NCI-H2227 treated with DMSO at 0.1 percent for 48 hours (cell line): ENCODE measurements around the gene MATN1.
"Not testable (repeated sequence)": the region's sequence is repeated elsewhere in the genome, so short reads cannot be mapped to it uniquely, and the experiment has no call there.

Source experiments
- DNase-seq: peaks from one replicate; lab custom pipeline; 2025; lab: John Stamatoyannopoulos, UW

The MATN1 gene, protein sequence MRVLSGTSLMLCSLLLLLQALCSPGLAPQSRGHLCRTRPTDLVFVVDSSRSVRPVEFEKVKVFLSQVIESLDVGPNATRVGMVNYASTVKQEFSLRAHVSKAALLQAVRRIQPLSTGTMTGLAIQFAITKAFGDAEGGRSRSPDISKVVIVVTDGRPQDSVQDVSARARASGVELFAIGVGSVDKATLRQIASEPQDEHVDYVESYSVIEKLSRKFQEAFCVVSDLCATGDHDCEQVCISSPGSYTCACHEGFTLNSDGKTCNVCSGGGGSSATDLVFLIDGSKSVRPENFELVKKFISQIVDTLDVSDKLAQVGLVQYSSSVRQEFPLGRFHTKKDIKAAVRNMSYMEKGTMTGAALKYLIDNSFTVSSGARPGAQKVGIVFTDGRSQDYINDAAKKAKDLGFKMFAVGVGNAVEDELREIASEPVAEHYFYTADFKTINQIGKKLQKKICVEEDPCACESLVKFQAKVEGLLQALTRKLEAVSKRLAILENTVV

DNA sequence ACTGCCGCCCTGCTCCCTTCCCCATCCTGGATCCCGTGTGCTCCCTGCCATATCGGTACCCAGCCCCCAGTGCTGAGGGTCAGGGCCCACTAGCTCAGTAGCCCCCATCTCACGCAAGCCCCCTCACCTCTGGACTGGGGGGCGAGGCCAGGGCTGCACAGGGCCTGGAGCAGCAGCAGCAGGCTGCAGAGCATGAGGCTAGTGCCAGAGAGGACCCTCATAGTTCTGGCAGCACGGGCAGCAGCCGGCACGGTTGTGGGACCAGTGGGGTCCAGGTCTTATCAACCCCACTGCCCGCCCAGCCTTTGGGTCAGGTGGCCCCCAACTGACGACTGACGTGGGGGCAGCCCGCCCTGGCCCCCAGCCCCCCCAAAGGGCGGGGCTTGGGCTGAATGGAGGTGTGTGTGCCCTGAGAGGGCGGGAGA is at the start of gene MATN1:
Gene MATN1, minus strand, starts transcription at position 255 of the 425 bp plus-strand sequence. Its CDS starts 34 bp downstream, at position 221.
- DNase-seq: no peak

DNA sequence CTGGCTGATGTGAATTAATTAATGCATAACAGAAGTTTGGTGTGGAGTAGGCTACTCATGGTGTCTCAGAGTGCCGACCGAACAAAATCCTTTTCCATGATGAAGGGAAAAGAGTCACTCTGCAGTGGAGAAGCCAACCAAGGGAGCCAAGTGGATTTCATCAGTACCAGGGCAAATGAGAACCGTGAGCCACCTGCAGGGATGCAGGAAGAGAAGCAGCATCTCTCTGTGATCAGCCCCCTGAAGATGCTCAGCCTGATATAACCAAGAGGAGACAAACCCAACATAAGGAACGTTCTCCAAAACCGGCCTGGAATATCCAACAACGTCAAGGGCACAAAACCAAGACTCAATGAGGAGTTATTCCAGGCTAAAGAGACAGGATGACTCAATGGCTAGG is 47.6 kb upstream of the MATN1 start:
- no peak for DNase-seq

DNA sequence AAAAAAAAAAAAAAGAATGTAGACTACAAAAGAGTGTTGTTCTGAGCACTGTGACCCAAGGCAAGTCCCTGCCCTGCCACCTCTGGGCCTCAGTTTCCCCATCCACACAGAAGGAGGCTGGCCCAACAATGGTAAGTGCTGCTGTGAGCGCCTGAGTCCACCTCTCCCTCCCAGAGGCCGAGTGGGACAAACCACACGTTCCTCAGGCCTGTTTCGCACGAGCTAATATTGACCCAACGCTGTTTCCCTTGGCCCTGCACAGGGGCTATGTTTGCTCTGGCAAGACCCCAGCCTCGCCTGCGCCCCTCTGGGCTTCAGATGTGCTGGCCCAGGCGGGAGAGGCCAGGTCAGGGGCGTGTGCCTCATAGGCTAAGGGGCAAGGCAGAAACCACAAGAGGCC is 46.8 kb upstream of the MATN1 start:
- no peak for DNase-seq

DNA sequence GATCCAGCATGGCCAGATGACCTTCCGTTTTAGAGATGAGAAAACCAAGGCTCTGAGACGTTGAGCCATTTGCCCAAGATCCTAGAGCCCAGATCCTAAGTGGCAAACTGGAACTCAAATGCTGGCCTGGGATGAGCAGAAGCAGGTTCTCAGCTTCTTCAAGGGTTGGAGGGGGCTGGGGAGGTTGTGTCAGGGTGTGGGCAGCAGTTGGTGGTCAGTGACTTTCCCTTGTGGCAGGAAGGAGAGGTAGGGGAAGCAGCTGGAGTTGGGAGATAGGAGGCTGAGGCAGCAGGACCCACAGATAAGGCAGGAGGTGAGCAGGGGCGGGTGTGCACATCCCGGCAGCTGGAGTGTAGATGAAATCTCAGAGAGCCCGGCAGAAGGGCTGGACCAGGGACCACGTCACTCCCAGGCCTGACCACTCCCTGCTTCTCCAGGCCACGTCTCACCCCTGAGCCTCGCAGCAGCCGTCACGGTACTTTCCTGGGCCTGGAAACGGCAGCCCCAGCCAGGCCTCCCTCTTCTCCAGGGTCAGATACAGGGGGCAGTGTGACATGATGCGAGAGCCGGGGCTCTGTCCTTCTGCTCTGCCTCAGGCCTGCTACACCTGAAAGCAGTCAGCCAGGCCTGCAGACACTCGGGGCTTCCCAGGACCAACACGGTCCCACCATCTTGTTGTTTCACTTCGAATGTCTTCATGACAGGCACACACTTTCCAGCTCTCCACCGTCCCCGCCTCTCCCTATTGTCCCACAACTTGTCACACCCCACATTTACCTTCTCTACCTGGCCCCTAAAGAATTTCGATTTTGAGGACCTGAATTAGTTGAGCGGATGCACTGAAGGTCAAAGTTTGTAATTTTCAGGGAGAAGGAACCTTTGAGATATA is 45.7 kb upstream of the MATN1 start:
- no peak for DNase-seq

DNA sequence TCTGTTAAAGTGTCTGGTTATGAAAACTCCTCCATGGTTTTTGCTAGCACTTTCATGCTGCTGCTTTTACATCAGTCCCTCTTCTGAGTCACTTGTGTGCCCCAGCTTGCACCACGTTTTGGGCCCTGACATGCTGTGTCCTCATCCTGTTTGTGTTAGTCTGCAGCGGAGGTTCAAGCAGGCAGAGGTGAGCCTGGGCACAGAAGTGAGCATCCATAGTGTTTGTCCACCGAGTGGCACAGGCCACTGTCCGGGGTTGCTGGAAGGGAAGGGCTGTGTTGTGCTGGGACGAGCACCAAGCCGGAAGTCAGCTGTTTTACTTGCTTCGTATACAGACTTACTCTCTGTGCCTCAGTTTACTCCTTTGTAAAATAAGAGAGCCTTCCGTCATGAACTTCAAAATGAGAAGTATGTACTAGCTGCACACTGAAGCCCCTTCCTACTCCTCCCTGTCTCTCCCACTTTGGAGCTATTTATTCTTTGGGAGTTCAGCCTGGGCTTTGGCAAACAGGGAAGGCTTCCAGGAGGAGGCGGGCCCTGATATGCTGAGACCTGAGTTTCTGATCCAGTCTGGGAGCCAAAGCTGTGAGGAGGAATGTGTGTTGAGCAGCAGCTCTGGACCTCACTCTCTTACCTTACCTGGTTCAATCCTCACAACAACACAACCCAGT is 44.9 kb upstream of the MATN1 start:
- no peak for DNase-seq

DNA sequence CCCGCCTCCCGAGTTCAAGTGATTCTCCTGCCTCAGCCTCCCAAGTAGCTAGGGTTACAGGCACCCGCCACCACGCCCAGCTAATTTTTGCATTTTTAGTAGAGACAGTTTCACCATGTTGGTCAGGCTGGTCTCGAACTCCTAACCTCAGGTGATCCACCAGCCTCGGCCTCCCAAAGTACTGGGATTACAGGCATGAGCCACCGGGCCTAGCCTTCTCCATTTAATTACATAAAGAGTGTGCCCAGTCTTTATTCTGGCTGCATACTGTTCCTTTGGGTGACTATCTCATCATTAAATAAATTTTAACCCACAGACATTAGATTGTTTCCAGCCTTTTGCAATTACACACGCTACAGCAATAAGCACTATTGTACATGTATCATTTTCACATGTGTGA is 43.6 kb upstream of the MATN1 start:
- DNase-seq: not testable (repeated sequence)

DNA sequence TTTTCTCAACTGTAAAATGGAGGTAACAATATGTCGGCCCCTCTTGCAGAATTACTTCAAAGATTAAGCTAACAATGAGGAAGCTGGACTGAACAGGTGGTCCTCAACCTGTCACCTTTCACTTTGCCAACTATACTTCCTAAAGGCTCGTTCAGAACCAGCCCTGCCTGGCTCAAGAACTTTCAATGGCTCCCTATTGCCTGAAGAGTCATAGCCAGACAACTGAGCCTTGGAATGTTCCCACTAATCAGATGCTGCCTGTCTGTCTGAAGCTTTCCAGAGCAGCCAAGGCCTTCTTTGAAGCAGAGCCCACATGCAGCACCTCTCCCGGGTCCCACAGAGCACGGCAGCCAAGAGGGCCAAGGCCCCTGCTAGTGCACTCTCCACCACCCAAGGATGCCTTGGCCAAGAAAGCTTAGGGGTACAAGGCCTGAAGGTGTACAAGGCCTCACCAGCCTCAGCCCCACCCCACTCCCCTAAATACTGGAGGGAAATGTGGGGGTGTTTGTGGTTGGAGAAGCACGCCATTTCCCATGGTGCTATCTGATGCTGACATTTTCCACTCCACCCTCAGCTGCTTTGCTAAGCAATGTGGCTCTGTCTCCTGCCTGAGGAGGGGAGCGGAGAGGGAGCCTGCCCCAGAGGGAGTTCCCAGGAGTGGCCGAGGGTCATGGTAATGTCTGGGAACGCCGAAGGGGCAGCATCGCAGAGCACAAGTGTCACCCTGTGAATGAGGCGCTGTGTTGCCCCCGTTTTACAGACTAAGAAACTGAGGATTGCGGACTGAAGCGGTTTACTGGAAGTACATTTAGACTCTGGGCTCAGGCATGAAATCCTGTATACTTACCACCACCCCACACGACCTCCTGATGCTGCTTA is 42.4 kb upstream of the MATN1 start:
- DNase-seq: no peak

DNA sequence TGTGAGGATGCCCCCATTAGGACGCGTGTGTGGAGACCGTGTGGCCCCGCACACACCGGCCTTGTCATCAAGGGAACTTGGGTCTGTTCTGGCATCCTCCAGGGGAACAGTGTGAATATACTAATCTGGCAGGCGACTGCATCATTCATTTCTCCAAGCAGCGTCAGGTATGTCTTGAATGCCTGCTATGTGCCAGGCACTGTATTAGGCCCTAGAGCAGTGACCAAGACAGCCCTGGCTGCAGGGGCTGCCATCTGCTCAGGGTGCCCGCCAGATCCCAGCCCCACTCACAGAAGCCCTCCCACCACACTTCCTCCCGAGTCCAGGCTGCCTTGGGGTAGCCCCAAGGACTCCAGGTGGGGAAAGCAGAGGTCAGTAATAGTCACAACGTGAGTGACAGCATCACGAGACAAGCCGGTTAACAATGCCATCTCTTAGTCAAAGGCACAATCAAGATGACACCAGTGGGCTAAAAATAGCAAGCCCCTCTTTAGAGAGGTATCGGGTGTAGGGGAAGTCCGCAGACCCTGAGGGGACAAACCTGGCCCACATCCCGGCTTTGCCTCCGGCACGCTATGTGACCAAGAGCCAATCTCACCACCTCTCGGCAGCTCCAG is 41.7 kb upstream of the MATN1 start:
- DNase-seq: no peak

DNA sequence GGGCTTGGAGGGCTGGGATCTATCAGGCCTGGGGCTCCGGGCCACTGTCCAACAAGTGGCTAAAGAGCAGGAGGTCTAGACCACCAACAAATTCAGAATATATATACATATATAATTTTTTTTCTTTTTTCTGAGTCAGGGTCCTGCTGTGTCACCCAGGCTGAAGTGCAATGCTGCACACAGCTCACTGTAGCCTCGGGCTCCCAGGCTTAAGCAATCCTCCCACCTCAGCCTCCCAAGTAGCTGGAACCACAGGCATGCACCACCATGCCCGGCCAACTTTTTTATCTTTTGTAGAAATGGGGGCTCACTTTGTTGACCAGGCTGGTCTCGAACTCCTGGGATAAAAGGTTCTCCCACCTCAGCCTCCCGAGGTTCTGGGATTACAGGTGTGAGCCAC is 41.0 kb upstream of the MATN1 start:
- DNase-seq: no peak

DNA sequence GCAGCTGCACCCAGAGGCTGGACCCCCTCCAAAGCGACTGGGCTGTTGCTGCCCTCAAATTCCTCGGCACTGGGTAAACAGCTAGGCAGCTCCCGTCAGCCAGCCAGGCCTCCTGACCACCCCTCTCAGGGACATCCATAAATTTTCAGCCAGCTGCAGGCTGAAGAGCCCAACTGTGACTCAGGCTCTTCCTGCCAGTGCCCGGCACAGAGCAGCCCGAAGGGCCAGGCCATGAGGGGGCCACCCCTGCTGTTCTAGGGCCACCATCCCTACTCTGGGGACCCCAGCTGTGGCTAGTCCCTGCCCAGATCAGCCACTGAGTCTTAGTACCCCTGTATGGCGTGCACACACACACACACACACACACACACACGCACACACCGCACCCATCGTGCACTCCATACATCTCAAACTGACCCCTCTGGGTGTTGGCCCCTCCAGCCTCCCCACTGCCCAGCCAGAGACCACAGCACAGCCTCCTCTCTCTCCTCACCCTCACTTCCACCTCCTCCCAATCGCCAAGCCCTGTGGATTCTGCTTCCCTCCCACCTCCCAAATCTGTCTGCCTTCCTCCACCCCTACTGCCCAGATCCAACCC is 40.4 kb upstream of the MATN1 start:
- DNase-seq: no peak

DNA sequence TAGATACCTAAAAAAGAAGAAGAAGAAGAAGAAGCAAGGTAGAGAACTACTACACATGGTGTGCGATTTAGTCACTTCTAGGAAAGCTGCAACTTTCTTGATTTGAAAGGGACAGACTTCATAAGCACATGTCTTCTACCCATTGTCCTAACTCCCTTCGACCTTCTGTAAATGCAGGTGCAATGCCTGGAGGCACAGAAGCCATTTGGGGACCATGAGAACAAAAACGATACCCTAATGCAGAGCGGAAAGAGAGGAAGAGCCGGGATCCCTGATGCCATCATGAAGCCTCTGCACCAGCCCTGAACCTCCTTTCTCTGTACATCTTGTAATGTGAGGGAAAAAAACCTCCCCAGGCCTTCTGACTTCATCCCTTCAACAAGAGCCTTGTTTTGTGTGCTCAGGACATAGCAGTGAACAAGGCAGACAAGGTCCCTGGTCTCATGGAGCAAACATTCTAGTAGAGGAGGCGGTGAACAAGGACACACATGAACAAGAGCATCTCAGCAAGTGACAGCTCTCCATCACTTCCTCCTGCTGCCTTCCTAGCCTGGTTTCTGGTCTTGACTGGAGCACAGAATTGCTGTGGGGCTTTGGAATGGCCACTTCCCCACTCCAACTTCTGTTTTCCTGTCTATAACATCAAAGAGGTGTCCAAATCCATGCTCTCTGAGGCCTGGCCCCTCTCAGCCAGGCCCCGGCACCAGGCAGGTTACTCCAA is 39.7 kb upstream of the MATN1 start:
- no peak for DNase-seq

DNA sequence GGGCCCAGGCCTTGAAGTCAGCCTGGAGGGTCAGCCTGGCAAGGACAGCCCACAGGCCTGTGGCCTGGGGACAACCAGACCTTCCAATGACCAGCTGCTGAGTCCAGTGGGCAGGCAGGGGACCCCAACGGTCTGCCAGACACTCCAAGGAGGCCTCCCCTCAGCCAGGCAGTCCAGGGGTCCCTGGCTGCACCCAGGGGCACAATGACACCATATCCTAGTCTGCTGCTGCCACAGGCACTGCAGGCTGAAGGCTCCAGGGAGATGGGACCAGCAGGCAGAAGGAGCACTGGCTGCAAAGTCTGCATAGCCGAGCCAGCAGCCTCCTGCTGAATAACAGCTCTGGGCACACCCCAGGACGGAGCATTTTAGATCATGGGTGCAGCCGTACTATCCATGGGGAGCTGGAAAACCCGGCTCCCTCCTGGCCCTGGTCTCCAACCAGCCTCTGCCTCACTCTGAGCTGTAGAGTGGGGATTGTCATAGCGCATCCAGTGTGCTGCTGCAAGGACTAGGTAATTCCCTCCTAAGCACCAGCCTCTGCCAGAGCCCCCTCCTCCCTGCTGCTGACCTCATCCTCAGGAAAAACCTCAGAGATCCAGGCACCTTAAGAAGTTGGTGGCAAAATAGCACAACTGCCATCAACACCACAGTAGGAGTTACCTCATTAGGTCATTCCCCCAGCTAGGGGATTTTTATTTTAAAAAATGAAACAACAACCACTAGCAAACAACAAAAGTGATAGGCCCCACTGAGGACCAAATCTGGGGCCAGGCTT is 39.0 kb upstream of the MATN1 start:
- DNase-seq: no peak

DNA sequence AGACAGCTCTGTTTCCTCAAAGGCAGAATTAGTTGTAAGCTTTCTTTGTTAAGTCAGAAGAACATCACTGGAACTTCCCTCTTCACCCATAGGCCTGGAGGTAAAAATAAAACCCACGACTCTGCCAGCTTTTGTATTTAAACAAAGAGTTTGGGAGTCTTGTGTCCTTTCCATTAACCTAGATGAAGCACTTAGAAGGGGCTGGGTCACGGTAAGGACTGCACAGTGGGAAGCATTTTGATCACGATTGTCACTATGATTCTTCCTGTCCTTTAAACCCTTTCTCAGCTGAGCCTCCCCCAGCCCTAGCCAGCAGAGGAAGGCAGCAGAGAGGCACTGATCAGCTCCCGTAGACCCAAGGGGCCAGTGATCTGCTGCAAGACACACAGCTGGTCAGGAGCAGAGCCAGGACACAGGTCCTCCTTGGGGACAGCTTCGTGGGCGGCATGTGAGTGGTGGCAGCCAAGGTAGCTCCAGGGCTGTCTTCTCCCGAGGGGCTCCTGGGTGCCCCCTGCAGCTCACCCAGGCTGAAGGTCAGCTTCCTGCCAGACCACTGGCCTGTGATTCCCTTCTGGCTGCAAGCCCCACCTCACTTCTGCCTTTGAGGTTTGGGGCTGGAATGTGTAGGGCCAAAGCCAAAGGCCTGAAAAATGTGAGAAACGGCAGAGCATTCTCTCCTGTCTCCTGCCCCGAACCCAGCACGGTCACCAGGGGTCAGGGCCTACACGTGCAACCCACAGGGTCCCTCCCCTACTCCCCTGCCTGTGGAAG is 38.2 kb upstream of the MATN1 start:
- DNase-seq: no peak

DNA sequence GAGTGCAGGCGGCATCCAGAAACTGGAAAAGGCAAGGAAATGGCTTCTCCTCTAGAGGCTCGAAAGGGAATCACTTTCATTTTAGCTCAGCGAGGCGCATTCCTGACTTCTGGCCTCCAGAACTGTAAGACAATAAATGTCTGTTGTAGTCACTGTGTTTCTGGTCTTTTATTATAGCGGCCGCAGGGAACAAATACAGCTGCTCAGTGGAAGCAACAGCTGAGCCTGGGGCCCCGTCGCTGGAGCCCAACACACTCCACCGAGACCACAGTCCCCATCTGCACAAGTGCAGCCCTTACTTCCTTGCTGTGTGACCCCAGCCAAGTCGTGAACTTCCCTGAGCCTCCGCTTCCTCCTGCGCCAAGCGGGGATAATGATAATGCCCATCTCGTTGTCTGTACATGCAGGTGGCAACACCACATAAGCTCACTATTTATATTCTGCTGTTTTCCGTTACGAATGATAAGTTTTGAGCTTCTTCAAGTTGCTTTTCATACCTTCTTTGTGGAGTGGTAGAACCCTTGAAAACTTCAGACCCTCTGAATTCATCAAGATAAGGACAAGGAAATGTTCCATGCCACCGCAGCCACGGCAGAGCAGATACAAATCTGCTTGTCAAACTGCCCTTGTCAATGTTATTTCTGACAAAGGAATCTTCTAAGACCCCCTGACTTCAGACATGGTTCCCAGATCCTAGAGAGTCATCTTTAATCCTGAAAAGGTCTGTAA is 37.4 kb upstream of the MATN1 start:
- DNase-seq: no peak

DNA sequence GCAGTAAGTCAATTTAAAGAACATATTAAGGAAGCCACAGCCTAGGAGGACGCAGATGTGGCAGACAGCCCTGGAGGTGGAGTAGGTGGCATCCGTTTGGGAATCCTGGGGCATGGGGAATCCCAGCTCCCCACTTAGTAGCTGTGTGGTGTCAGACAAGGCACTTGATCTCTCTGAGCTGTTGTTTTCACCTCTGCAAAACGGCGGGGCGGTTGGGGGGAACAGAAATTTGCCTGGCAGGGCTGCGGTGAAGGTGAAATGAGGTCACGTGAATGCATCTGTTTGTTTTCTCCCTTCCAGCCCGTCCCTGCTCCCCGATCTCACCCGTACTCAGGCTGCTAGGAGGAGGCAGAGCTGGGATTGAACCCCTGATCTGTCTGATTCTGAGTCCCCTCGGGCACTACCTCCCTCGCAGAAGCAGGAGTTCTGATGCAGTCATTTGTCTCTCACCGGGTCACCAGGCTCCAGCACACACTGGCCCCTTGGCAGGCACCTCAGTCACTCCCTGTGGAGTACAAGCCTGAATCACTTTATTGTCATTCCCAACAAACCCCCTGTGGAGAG is 36.4 kb upstream of the MATN1 start:
- DNase-seq: no peak

DNA sequence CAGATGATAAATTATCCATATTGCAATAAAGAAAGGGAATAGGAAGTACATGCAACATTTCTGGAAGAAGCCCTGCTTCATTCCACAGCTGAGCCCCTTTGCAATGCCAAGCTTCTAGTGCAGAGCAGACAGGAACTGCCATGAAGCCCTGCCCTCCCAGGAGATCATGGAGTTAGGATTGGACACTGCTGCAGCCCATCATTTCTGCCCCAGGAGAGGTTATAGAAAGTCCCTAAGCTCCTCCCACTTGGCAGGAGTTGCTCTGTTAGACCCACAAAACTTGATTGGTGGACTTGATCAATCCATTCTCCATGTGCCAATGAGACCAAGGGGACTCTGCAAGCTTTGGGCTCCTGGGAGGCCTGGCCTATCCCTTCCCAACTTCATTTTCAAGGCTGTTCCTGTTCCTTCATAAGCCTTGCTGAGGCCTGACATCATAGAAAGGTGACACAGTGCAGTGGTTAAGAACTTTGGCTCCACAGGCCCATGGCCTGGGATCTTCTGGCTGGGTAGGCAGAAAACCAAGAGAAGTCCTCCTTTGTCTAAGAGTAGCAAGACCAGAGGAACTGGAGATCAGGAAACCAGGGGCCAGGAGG is 35.5 kb upstream of the MATN1 start:
- no peak for DNase-seq
